Mesendoderm (in vitro differentiated cells): ENCODE data around the gene PKD2L1.

Experiments used
- DNase-seq: peaks from one replicate; pipeline ENCODE4 v3.0.0; 2013
- H2AK5ac ChIP-seq: 2 replicates; pipeline ENCODE4 v1.6.1; 2013; ENCODE audit warnings: low read length, inconsistent platforms
- H2BK120ac ChIP-seq: 2 replicates; pipeline ENCODE4 v1.6.1; 2013; ENCODE audit warnings: low read depth, mild to moderate bottlenecking, low read length, moderate library complexity, mixed read lengths
- H2BK15ac ChIP-seq: replicated peaks from 2 replicates; pipeline ENCODE4 v1.6.1; 2013; ENCODE audit warnings: low read depth, mild to moderate bottlenecking, moderate library complexity
- H2BK5ac ChIP-seq: 2 replicates; pipeline ENCODE4 v1.6.1; 2013; ENCODE audit warnings: low read length, inconsistent platforms
- H3K18ac ChIP-seq: 2 replicates; pipeline ENCODE4 v1.6.1; 2013; ENCODE audit warnings: mild to moderate bottlenecking, low read length, mixed read lengths
- H3K23ac ChIP-seq: one replicate; pipeline ENCODE4 v1.6.1; 2013; ENCODE audit warnings: low read length
- H3K27ac ChIP-seq: 2 replicates; pipeline ENCODE4 v1.5.1; 2013; ENCODE audit warnings: low read depth, mild to moderate bottlenecking, inconsistent platforms, low read length, moderate library complexity
- H3K27me3 ChIP-seq: 2 replicates; pipeline ENCODE4 v1.6.1; 2013; ENCODE audit warnings: low read length, control low read depth, mild to moderate bottlenecking, inconsistent platforms; ENCODE audit not compliant: insufficient read depth, poor library complexity
- H3K36me3 ChIP-seq: 2 replicates; pipeline ENCODE4 v1.6.1; 2013; ENCODE audit warnings: low read length, inconsistent platforms; ENCODE audit not compliant: control insufficient read depth, insufficient read depth
- H3K4ac ChIP-seq: one replicate; pipeline ENCODE4 v1.6.1; 2013; ENCODE audit warnings: low read depth, mild to moderate bottlenecking, low read length, moderate library complexity
- H3K4me1 ChIP-seq: 2 replicates; pipeline ENCODE4 v1.6.1; 2013; ENCODE audit warnings: low read depth, low read length, inconsistent platforms; ENCODE audit not compliant: control insufficient read depth
- H3K4me2 ChIP-seq: 2 replicates; pipeline ENCODE4 v1.6.1; 2013; ENCODE audit warnings: low read length
- H3K4me3 ChIP-seq: 2 replicates; pipeline ENCODE4 v1.5.1; 2013; ENCODE audit warnings: mild to moderate bottlenecking, low read length
- H3K56ac ChIP-seq: one replicate; pipeline ENCODE4 v1.6.1; 2013; ENCODE audit warnings: low read length
- H3K79me1 ChIP-seq: 2 replicates; pipeline ENCODE4 v1.6.1; 2013; ENCODE audit warnings: low read length, inconsistent platforms
- H3K79me2 ChIP-seq: 2 replicates; pipeline ENCODE4 v1.6.1; 2013; ENCODE audit warnings: mild to moderate bottlenecking, low read length; ENCODE audit not compliant: control insufficient read depth, insufficient read depth
- H3K9ac ChIP-seq: 2 replicates; pipeline ENCODE4 v1.6.1; 2013; ENCODE audit warnings: low read length, inconsistent platforms
- H4K5ac ChIP-seq: one replicate; pipeline ENCODE4 v1.6.1; 2013; ENCODE audit warnings: low read length
- H4K8ac ChIP-seq: one replicate; pipeline ENCODE4 v1.6.1; 2013; ENCODE audit warnings: low read depth, mild to moderate bottlenecking, control low read depth, low read length, moderate library complexity
- WGBS: extraction: QIAGEN DNeasy Blood & Tissue Kit; methylation state at CpG from one replicate; pipeline ENCODE4 v1.1.7; 2013; ENCODE audit warnings: low lambda C conversion rate, missing lambda C conversion rate; ENCODE audit not compliant: insufficient coverage; ENCODE audit errors: extremely low coverage; 5-methylcytosine and 5-hydroxymethylcytosine counted together

The PKD2L1 gene

GRCh38 chr10:100341953-100342626, 12.1 kb upstream of the PKD2L1 start:
- Histone ChIP-seq H3K56ac (no peak overlapping the region), H3K27me3 (no peaks in the 10 kb centered on the region), H3K23ac (no peak overlapping the region), H3K36me3 (no peaks in the 10 kb centered on the region), H3K4me1 (peaks cover 7% of the 10 kb centered on the region), H2BK15ac (no peak overlapping the region), H3K4ac (no peak overlapping the region), H3K79me1 (no peaks in the 10 kb centered on the region), H2AK5ac (no peak overlapping the region), H3K18ac (no peak overlapping the region), H4K8ac (no peak overlapping the region), H2BK120ac (no peak overlapping the region), H3K79me2 (peaks cover 2% of the 10 kb centered on the region), H3K4me3 (no peak overlapping the region), H3K9ac (no peak overlapping the region), H3K27ac (no peak overlapping the region), H4K5ac (no peak overlapping the region), H3K4me2 (no peak overlapping the region), H2BK5ac (no peak overlapping the region)
- peak; percentile 88 for DNase-seq
- WGBS, result no CpG with 5 or more reads among the region's 9 CpGs

- Histone ChIP-seq H3K9ac (peak overlapping the region; percentile 36), H3K27ac (no peak overlapping the region), H2AK5ac (peak overlapping the region; percentile 57), H3K18ac (no peak overlapping the region), H3K79me2 (peaks cover 1% of the 10 kb centered on the region), H3K23ac (no peak overlapping the region), H4K5ac (no peak overlapping the region), H3K4me3 (no peak overlapping the region), H3K27me3 (no peaks in the 10 kb centered on the region), H3K4ac (no peak overlapping the region), H2BK5ac (peak overlapping the region; percentile 41), H3K4me1 (peaks cover 7% of the 10 kb centered on the region), H2BK15ac (no peak overlapping the region), H3K56ac (peak overlapping the region; percentile 80), H4K8ac (no peak overlapping the region), H3K4me2 (no peak overlapping the region), H3K79me1 (no peaks in the 10 kb centered on the region), H3K36me3 (no peaks in the 10 kb centered on the region), H2BK120ac (no peak overlapping the region)
- no CpG with 5 or more reads among the region's 12 CpGs for WGBS
- no peak for DNase-seq
Observed at GRCh38 chr10:100340948-100341847, 11.2 kb upstream of the PKD2L1 start.

- no peak overlapping the region for H3K4me3 ChIP-seq
- H3K4me1 ChIP-seq, result peaks cover 3% of the 10 kb centered on the region
- no peak overlapping the region for H3K27ac ChIP-seq
- no peaks in the 10 kb centered on the region for H3K79me1 ChIP-seq
- H2AK5ac ChIP-seq, result no peak overlapping the region
- no peaks in the 10 kb centered on the region for H3K79me2 ChIP-seq
- no peak overlapping the region for H4K5ac ChIP-seq
- no peak overlapping the region for H3K4ac ChIP-seq
- no peak overlapping the region for H2BK15ac ChIP-seq
- H2BK5ac ChIP-seq, result no peak overlapping the region
- DNase-seq, result no peak
- no peak overlapping the region for H2BK120ac ChIP-seq
- H3K36me3 ChIP-seq, result no peaks in the 10 kb centered on the region
- no peak overlapping the region for H4K8ac ChIP-seq
- no peak overlapping the region for H3K18ac ChIP-seq
- peak overlapping the region; percentile 58 for H3K56ac ChIP-seq
- no CpG with 5 or more reads among the region's 5 CpGs for WGBS
- no peak overlapping the region for H3K4me2 ChIP-seq
- no peaks in the 10 kb centered on the region for H3K27me3 ChIP-seq
- no peak overlapping the region for H3K9ac ChIP-seq
- H3K23ac ChIP-seq, result no peak overlapping the region
Observed at GRCh38 chr10:100339236-100339635, 9.2 kb upstream of the PKD2L1 start.

- DNase-seq, result peak; percentile 69
- Histone ChIP-seq H3K36me3 (no peaks in the 10 kb centered on the region), H2BK120ac (no peak overlapping the region), H2BK5ac (no peak overlapping the region), H3K4me3 (no peak overlapping the region), H3K56ac (no peak overlapping the region), H3K79me2 (no peaks in the 10 kb centered on the region), H2AK5ac (no peak overlapping the region), H3K4me2 (no peak overlapping the region), H3K27ac (no peak overlapping the region), H3K23ac (no peak overlapping the region), H3K4ac (no peak overlapping the region), H3K27me3 (no peaks in the 10 kb centered on the region), H3K79me1 (no peaks in the 10 kb centered on the region), H2BK15ac (no peak overlapping the region), H3K9ac (no peak overlapping the region), H3K18ac (no peak overlapping the region), H3K4me1 (peaks cover 3% of the 10 kb centered on the region), H4K5ac (no peak overlapping the region), H4K8ac (no peak overlapping the region)
- WGBS, result no CpG with 5 or more reads among the region's 4 CpGs
Observed at GRCh38 chr10:100338434-100339036, 8.5 kb upstream of the PKD2L1 start.

- Histone ChIP-seq H4K8ac (no peak overlapping the region), H3K23ac (no peak overlapping the region), H3K27me3 (no peaks in the 10 kb centered on the region), H3K9ac (no peak overlapping the region), H3K79me1 (no peaks in the 10 kb centered on the region), H2AK5ac (no peak overlapping the region), H3K18ac (no peak overlapping the region), H2BK5ac (no peak overlapping the region), H2BK15ac (no peak overlapping the region), H3K27ac (no peak overlapping the region), H3K4me3 (no peak overlapping the region), H3K4me2 (no peak overlapping the region), H3K56ac (no peak overlapping the region), H3K79me2 (no peaks in the 10 kb centered on the region), H3K4ac (no peak overlapping the region), H2BK120ac (no peak overlapping the region), H4K5ac (no peak overlapping the region), H3K4me1 (no peaks in the 10 kb centered on the region), H3K36me3 (no peaks in the 10 kb centered on the region)
- no peak for DNase-seq
- no CpG with 5 or more reads among the region's 9 CpGs for whole genome bisulfite sequencing
Observed at GRCh38 chr10:100334762-100335161, 4.7 kb upstream of the PKD2L1 start.
